ENCODE data around the gene CDHR5. TPM values are rescaled to one million over a fixed set of nuclear protein-coding genes. Genes with fewer than 3 reads are reported as not detected.
A peak's percentile ranks its signal among the peaks of the same experiment; 100 is the strongest.

Gene CDHR5
- total and polyA plus RNA-seq, 9 of the 15 experiments (the other 6 are each of a cell fraction or from before 2014, with no cell fraction given) = 0.16 TPM; not detected in 8

- Histone ChIP-seq H3K79me2 (ENCODE audit: control insufficient read depth, insufficient read depth, low read length) (peaks cover 14% of the 10 kb centered on the region), H4K20me1 (replicated peaks; ENCODE audit: control insufficient read depth, insufficient read depth, low read length) (no peaks in the 10 kb centered on the region), H3K9me3 (replicated peaks; ENCODE audit: control insufficient read depth, insufficient read depth, low read depth, low read length) (peaks cover 2% of the 10 kb centered on the region; the same call in 1 of the 2 replicates), H3K4me1 (replicated peaks in 1 of 2; ENCODE audit: control insufficient read depth in 2 of 2, insufficient read depth in 2 of 2, low read length in 2 of 2) (peaks cover 3 to 26% of the 10 kb centered on the region in 2 experiments; a peak in 4 of 5 replicates), H3K27me3 (ENCODE audit: control insufficient read depth in 2 of 2, insufficient read depth in 2 of 2, low read length in 2 of 2) (no peaks in the 10 kb centered on the region), H3K27ac (ENCODE audit: extremely low read depth, low read depth, low read length) (no peak overlapping the region), H3K36me3 (ENCODE audit: control insufficient read depth, insufficient read depth, low read length) (peaks cover 85% of the 10 kb centered on the region; the same call in 2 of the 3 replicates), H2AFZ (ENCODE audit: low read depth, low read length) (no peak overlapping the region), H3K4me3 (no peak overlapping the region), H3K9me1 (ENCODE audit: control insufficient read depth, insufficient read depth, low read length) (no peaks in the 10 kb centered on the region), H3K4me2 (ENCODE audit: insufficient read depth, low read length) (no peak overlapping the region), H3K9ac (ENCODE audit: insufficient read depth in 1 of 2, low read depth in 2 of 2, low read length in 2 of 2) (peak overlapping the region in 1 of 2 experiments; percentile 41; a peak in 1 of 4 replicates)
- WGBS (ENCODE audit: insufficient coverage, low coverage, missing lambda C conversion rate) = 93% methylated on average over 15 of the region's 19 CpGs
- POLR2A ChIA-PET = interaction anchor here (0.7 to 1.2 kb wide), 4 partner anchors 12 to 84 kb away, joined by 3 to 4 read pairs (median 3); partner anchors contain the start of genes DEAF1 and TMEM80
- CTCF ChIA-PET (ENCODE audit: low intra/inter-chr PET ratio) = no interaction called here
- ATAC-seq (no peak), FAIRE-seq (no peak), DNase-seq (ENCODE audit: extremely low read depth in 1 of 4, low spot score in 3 of 4) (peak in 1 of 4 experiments; percentile 8)
- BruUV-seq (replicated peaks) = no TSS peak
- intact Hi-C loops (cut with micrococcal nuclease) = no loop called here
- in situ Hi-C loops (cut with MboI) = no loop called here
- TF ChIP-seq FOXJ3 (CRISPR knock-in tag; IDR thresholded peaks at IDR 0.05) (no peak), ZBTB12 (CRISPR knock-in tag; IDR thresholded peaks at IDR 0.05) (no peak), BRD9 (IDR thresholded peaks at IDR 0.05; ENCODE audit: low read depth, partially characterized antibody) (no peak), EHMT2 (IDR thresholded peaks at IDR 0.05) (no peak), EP300 (IDR thresholded peaks at IDR 0.05; ENCODE audit: low read length) (no peak), NFIC (IDR thresholded peaks at IDR 0.05) (no peak)
- TF ChIP-seq, protein P1, sequence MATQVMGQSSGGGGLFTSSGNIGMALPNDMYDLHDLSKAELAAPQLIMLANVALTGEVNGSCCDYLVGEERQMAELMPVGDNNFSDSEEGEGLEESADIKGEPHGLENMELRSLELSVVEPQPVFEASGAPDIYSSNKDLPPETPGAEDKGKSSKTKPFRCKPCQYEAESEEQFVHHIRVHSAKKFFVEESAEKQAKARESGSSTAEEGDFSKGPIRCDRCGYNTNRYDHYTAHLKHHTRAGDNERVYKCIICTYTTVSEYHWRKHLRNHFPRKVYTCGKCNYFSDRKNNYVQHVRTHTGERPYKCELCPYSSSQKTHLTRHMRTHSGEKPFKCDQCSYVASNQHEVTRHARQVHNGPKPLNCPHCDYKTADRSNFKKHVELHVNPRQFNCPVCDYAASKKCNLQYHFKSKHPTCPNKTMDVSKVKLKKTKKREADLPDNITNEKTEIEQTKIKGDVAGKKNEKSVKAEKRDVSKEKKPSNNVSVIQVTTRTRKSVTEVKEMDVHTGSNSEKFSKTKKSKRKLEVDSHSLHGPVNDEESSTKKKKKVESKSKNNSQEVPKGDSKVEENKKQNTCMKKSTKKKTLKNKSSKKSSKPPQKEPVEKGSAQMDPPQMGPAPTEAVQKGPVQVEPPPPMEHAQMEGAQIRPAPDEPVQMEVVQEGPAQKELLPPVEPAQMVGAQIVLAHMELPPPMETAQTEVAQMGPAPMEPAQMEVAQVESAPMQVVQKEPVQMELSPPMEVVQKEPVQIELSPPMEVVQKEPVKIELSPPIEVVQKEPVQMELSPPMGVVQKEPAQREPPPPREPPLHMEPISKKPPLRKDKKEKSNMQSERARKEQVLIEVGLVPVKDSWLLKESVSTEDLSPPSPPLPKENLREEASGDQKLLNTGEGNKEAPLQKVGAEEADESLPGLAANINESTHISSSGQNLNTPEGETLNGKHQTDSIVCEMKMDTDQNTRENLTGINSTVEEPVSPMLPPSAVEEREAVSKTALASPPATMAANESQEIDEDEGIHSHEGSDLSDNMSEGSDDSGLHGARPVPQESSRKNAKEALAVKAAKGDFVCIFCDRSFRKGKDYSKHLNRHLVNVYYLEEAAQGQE (IDR thresholded peaks at IDR 0.05; ENCODE audit: borderline replicate concordance) = no peak
- TF ChIP-seq, protein P1 (CRISPR knock-in tag; IDR thresholded peaks at IDR 0.05; ENCODE audit: low read depth) = no peak
- TF ChIP-seq, protein P2, sequence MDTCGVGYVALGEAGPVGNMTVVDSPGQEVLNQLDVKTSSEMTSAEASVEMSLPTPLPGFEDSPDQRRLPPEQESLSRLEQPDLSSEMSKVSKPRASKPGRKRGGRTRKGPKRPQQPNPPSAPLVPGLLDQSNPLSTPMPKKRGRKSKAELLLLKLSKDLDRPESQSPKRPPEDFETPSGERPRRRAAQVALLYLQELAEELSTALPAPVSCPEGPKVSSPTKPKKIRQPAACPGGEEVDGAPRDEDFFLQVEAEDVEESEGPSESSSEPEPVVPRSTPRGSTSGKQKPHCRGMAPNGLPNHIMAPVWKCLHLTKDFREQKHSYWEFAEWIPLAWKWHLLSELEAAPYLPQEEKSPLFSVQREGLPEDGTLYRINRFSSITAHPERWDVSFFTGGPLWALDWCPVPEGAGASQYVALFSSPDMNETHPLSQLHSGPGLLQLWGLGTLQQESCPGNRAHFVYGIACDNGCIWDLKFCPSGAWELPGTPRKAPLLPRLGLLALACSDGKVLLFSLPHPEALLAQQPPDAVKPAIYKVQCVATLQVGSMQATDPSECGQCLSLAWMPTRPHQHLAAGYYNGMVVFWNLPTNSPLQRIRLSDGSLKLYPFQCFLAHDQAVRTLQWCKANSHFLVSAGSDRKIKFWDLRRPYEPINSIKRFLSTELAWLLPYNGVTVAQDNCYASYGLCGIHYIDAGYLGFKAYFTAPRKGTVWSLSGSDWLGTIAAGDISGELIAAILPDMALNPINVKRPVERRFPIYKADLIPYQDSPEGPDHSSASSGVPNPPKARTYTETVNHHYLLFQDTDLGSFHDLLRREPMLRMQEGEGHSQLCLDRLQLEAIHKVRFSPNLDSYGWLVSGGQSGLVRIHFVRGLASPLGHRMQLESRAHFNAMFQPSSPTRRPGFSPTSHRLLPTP (IDR thresholded peaks at IDR 0.05; ENCODE audit: borderline replicate concordance, extremely low read depth, insufficient read length) = no peak
Observed at GRCh38 chr11:660281-660680, 35.5 kb upstream of the CDHR5 start.
